Adrenal gland (tissue), 12 donors: ENCODE measurements around the gene OSBPL10. TPM values are rescaled to one million over a fixed set of nuclear protein-coding genes. Genes with fewer than 3 reads are reported as not detected.

ENCODE experiments used
- DNase-seq, 7 donors: peaks; one replicate each; pipeline ENCODE4 v3.0.0-alpha.2; 2019 to 2020
- H3K27ac ChIP-seq, 5 donors: fragments of 200-600 bp; sonication (generic) in 4 of 5; 1 replicate in 3 of 5; 2 replicates in 2 of 5; pipeline versions ENCODE4 v1.5.1 to v1.8.0; 2016 to 2020; ENCODE audit warnings: mild to moderate bottlenecking in 1 of 5
- H3K27me3 ChIP-seq: fragments of 200-600 bp; 2 replicates; pipeline ENCODE4 v1.8.0; 2021
- H3K36me3 ChIP-seq, 2 donors: fragments of 200-600 bp; replicated peaks in 1 of 2; 1 replicate in 1 of 2; 2 replicates in 1 of 2; pipeline versions ENCODE4 v1.5.1 to v1.8.0; 2018 to 2022
- H3K4me1 ChIP-seq, 2 donors: fragments of 200-600 bp; replicated peaks in 1 of 2; 1 replicate in 1 of 2; 2 replicates in 1 of 2; pipeline versions ENCODE4 v1.5.1 to v1.8.0; 2018 to 2021
- H3K4me3 ChIP-seq, 4 donors: fragments of 200-600 bp; sonication (generic) in 3 of 4; one replicate each; pipeline ENCODE4 v1.5.1; 2016 to 2018
- H3K9me3 ChIP-seq, 3 donors: fragments of 200-600 bp; sonication (generic) in 1 of 3; replicated peaks in 1 of 3; 1 replicate in 2 of 3; 2 replicates in 1 of 3; pipeline versions ENCODE4 v1.5.1 to v1.8.0; 2016 to 2021
- CTCF ChIP-seq, 6 experiments: fragments of 450-650 bp in 4 of 6; fragments of 200-600 bp in 2 of 6; sonication (generic) in 1 of 6; IDR thresholded peaks; 1 replicate in 5 of 6; 2 replicates in 1 of 6; pipeline versions ENCODE4 v1.5.1 to v1.8.0; 2016 to 2021; ENCODE audit warnings: antibody characterized with exemption in 6 of 6, mild to moderate bottlenecking in 2 of 6, moderate library complexity in 1 of 6
- POLR2A ChIP-seq, 2 donors: fragments of 450-650 bp; IDR thresholded peaks; one replicate each; pipeline ENCODE4 v1.6.1; 2017; ENCODE audit warnings: antibody characterized with exemption in 2 of 2, mild to moderate bottlenecking in 2 of 2, moderate library complexity in 1 of 2
- WGBS, 4 donors: extraction: QIAGEN DNeasy Blood & Tissue Kit in 2 of 4; methylation state at CpG; one replicate each; pipeline versions ENCODE4 v1.1.5 to v1.1.7; 2013 to 2017; 5-methylcytosine and 5-hydroxymethylcytosine counted together
- intact Hi-C, 2 donors: fragments of 100-400 bp; cut with DNase I; formaldehyde crosslinking; loops; one replicate each; pipeline versions ENCODE4 v1.14.1 to v1.15.0; 2022 to 2023
- polyA plus RNA-seq, 3 donors: library from polyadenylated mRNA; stranded (reverse); fragments of 200-250 nt in 2 of 3; fragments of 350-450 nt in 1 of 3; fragmentation: Illumina TruSeq in 1 of 3; extraction: RNeasy Lipid Tissue Mini Kit (QIAGEN cat#74804) in 1 of 3; gene quantifications; one replicate each; pipeline ENCODE4 v1.2.3, GENCODE V29; 2013 to 2014
- total RNA-seq, 9 donors: library from RNA; depleted of rRNA in 4 of 9; stranded (reverse); fragments of >200 nt in 4 of 9; fragments of 120-200 nt in 1 of 9; fragmentation: NEBNext Ultra II Directional in 1 of 9; extraction: Animal tissue kit (Norgen Biotek cat#: 25700) in 1 of 9; gene quantifications; one replicate each; pipeline versions ENCODE4 v1.1.0 to v1.2.4, GENCODE V29; 2013 to 2023
- donor health status: healthy with polysubstance abuse.
- donor health status: Bipolar disorder and iron deficiency.
- donor health status: DM: yes; HTN: yes; CAD: no.
- donor health status: DM: no; HTN: no; CAD: no.
- donor health status: DM: no; HTN: no; CAD: no.
- donor health status: DM: yes; HTN: yes; CAD: no.

The OSBPL10 gene
- total and polyA plus RNA-seq, 12 donors: 2.0 to 55.6 (median 9.4) TPM

GRCh38 chr3:31661993-31662670 is 318.9 kb downstream of the OSBPL10 start:
- H3K4me3 ChIP-seq: no peak overlapping the region
- H3K9me3 ChIP-seq: no peaks in the 10 kb centered on the region
- no peak for DNase-seq
- H3K27ac ChIP-seq: no peak overlapping the region
- no peaks in the 10 kb centered on the region for H3K4me1 ChIP-seq
- WGBS, 4 donors: 77 to 88% (median 83%) methylated on average over 5 of the region's 5 CpGs
- intact Hi-C loops: no loop called here
- TF ChIP-seq CTCF (IDR thresholded peaks at IDR 0.05): no peak
- TF ChIP-seq POLR2A (IDR thresholded peaks at IDR 0.05): no peak
- H3K36me3 ChIP-seq: no peaks in the 10 kb centered on the region
- no peaks in the 10 kb centered on the region for H3K27me3 ChIP-seq

GRCh38 chr3:31661286-31661685 is 319.8 kb downstream of the OSBPL10 start:
- TF ChIP-seq POLR2A (IDR thresholded peaks at IDR 0.05): no peak
- TF ChIP-seq CTCF (IDR thresholded peaks at IDR 0.05): no peak
- 55 to 69% (median 68%) methylated on average over 5 of the region's 5 CpGs for WGBS, 4 donors
- intact Hi-C loops: no loop called here

GRCh38 chr3:31659246-31659645 is 321.8 kb downstream of the OSBPL10 start:
- Histone ChIP-seq H3K27ac (no peak overlapping the region), H3K36me3 (no peaks in the 10 kb centered on the region), H3K27me3 (no peaks in the 10 kb centered on the region), H3K4me1 (no peaks in the 10 kb centered on the region), H3K9me3 (peaks cover 0 to 16% (median 5%) of the 10 kb centered on the region in 3 donors), H3K4me3 (no peak overlapping the region)
- TF ChIP-seq POLR2A (IDR thresholded peaks at IDR 0.05) (no peak), CTCF (IDR thresholded peaks at IDR 0.05) (no peak)
- DNase-seq: no peak
- intact Hi-C loops: no loop called here

More at GRCh38 chr3:31661286-31661685, 319.8 kb downstream of the OSBPL10 start:
- Histone ChIP-seq H3K4me3 (no peak overlapping the region), H3K4me1 (no peaks in the 10 kb centered on the region), H3K9me3 (no peaks in the 10 kb centered on the region), H3K36me3 (no peaks in the 10 kb centered on the region), H3K27ac (no peak overlapping the region), H3K27me3 (no peaks in the 10 kb centered on the region)
- peak in 2 of 7 donors; percentile 20 to 42 for DNase-seq

GRCh38 chr3:31654998-31655397 is 326.1 kb downstream of the OSBPL10 start:
- no peaks in the 10 kb centered on the region for H3K36me3 ChIP-seq
- H3K4me3 ChIP-seq: no peak overlapping the region
- no peaks in the 10 kb centered on the region for H3K27me3 ChIP-seq
- no peak overlapping the region for H3K27ac ChIP-seq
- H3K9me3 ChIP-seq: peaks cover 0 to 48% (median 14%) of the 10 kb centered on the region in 3 donors
- DNase-seq: no peak
- H3K4me1 ChIP-seq: no peaks in the 10 kb centered on the region
- TF ChIP-seq CTCF (IDR thresholded peaks at IDR 0.05) (no peak), POLR2A (IDR thresholded peaks at IDR 0.05) (no peak)
- intact Hi-C loops: no loop called here
